ENCODE results near the gene TBC1D3B.

DNA sequence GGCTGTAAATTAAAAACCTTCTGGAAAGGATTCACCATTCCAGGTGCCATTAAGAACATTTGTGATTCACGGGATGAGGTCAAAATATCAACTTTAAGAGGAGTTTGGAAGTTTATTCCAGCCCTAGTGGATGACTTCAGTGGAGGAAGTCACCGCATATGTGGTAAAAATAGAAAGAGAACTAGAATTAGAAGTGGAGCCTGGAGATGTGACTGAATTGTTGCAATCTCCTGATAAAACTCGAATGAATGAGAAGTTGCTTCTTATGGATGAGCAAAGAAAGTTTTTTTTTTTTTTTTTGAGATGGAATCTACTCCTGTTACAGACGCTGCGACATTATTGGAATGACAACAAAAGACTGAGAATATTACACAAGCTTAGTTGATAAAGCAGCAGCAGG lies 46.1 kb downstream of the TBC1D3B start:
- TF ChIP-seq, protein P1, sequence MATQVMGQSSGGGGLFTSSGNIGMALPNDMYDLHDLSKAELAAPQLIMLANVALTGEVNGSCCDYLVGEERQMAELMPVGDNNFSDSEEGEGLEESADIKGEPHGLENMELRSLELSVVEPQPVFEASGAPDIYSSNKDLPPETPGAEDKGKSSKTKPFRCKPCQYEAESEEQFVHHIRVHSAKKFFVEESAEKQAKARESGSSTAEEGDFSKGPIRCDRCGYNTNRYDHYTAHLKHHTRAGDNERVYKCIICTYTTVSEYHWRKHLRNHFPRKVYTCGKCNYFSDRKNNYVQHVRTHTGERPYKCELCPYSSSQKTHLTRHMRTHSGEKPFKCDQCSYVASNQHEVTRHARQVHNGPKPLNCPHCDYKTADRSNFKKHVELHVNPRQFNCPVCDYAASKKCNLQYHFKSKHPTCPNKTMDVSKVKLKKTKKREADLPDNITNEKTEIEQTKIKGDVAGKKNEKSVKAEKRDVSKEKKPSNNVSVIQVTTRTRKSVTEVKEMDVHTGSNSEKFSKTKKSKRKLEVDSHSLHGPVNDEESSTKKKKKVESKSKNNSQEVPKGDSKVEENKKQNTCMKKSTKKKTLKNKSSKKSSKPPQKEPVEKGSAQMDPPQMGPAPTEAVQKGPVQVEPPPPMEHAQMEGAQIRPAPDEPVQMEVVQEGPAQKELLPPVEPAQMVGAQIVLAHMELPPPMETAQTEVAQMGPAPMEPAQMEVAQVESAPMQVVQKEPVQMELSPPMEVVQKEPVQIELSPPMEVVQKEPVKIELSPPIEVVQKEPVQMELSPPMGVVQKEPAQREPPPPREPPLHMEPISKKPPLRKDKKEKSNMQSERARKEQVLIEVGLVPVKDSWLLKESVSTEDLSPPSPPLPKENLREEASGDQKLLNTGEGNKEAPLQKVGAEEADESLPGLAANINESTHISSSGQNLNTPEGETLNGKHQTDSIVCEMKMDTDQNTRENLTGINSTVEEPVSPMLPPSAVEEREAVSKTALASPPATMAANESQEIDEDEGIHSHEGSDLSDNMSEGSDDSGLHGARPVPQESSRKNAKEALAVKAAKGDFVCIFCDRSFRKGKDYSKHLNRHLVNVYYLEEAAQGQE (IDR thresholded peaks at IDR 0.05; ENCODE audit: insufficient read depth in 1 of 2, low read depth in 2 of 2, low read length in 1 of 2): no peak
- TF ChIP-seq POLR2AphosphoS5 (IDR thresholded peaks at IDR 0.05; ENCODE audit: low read depth, low read length) (no peak), SIN3A (IDR thresholded peaks at IDR 0.05; ENCODE audit: borderline replicate concordance, insufficient read depth, low read depth, low read length) (no peak)
- TF ChIP-seq, protein P2, sequence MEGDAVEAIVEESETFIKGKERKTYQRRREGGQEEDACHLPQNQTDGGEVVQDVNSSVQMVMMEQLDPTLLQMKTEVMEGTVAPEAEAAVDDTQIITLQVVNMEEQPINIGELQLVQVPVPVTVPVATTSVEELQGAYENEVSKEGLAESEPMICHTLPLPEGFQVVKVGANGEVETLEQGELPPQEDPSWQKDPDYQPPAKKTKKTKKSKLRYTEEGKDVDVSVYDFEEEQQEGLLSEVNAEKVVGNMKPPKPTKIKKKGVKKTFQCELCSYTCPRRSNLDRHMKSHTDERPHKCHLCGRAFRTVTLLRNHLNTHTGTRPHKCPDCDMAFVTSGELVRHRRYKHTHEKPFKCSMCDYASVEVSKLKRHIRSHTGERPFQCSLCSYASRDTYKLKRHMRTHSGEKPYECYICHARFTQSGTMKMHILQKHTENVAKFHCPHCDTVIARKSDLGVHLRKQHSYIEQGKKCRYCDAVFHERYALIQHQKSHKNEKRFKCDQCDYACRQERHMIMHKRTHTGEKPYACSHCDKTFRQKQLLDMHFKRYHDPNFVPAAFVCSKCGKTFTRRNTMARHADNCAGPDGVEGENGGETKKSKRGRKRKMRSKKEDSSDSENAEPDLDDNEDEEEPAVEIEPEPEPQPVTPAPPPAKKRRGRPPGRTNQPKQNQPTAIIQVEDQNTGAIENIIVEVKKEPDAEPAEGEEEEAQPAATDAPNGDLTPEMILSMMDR (IDR thresholded peaks at IDR 0.05): no peak

Data from Panc1 (cell line).